HEK293T (cell line): Measurements from ENCODE around the gene BMERB1.
A peak's percentile ranks its signal among the peaks of the same experiment; 100 is the strongest.

Experiments
- CTCF ChIA-PET: fragments of 350-600 bp; formaldehyde crosslinking; extraction: SDS; loops from one replicate; lab custom pipeline; 2021; ENCODE audit warnings: antibody characterized with exemption, inconsistent platforms; lab: Yijun Ruan, JAX
- POLR2A ChIA-PET: fragments of 350-600 bp; formaldehyde crosslinking; extraction: SDS; loops from one replicate; lab custom pipeline; 2020; ENCODE audit warnings: antibody characterized with exemption, inconsistent platforms; lab: Yijun Ruan, JAX
- DNase-seq: peaks from one replicate; pipeline ENCODE4 v3.0.0; 2012; ENCODE audit warnings: mixed read lengths; ENCODE audit errors: extremely low spot score
- ARNT ChIP-seq: fragments of 450-650 bp; IDR thresholded peaks from 2 replicates; pipeline ENCODE4 v1.6.1; 2017; ENCODE audit warnings: mild to moderate bottlenecking
- BHLHE40 ChIP-seq: fragments of 450-650 bp; IDR thresholded peaks from 2 replicates; pipeline ENCODE4 v1.6.1; 2016; ENCODE audit warnings: mild to moderate bottlenecking, moderate library complexity, borderline replicate concordance
- CTBP1 ChIP-seq: fragments of 450-650 bp; IDR thresholded peaks from 2 replicates; pipeline ENCODE4 v1.6.1; 2016; ENCODE audit warnings: borderline replicate concordance
- ELF4 ChIP-seq: fragments of 450-650 bp; IDR thresholded peaks from 2 replicates; pipeline ENCODE4 v1.6.1; 2017; ENCODE audit warnings: antibody characterized with exemption
- FOXA1 ChIP-seq: fragments of 450-650 bp; IDR thresholded peaks from 2 replicates; pipeline ENCODE4 v1.6.1; 2016; ENCODE audit warnings: mild to moderate bottlenecking
- FOXK2 ChIP-seq: fragments of 450-650 bp; IDR thresholded peaks from 2 replicates; pipeline ENCODE4 v1.6.1; 2016; ENCODE audit warnings: mild to moderate bottlenecking
- FOXM1 ChIP-seq: fragments of 450-650 bp; IDR thresholded peaks from 2 replicates; pipeline ENCODE4 v1.6.1; 2017; ENCODE audit warnings: mild to moderate bottlenecking, borderline replicate concordance
- HDGF ChIP-seq: fragments of 450-650 bp; IDR thresholded peaks from 2 replicates; pipeline ENCODE4 v1.6.1; 2017; ENCODE audit warnings: antibody characterized with exemption, borderline replicate concordance
- L3MBTL2 ChIP-seq: fragments of 450-650 bp; conservative IDR thresholded peaks from 2 replicates; pipeline ENCODE4 v1.6.1; 2016; ENCODE audit warnings: mild to moderate bottlenecking
- LEF1 ChIP-seq: fragments of 450-650 bp; IDR thresholded peaks from 2 replicates; pipeline ENCODE4 v1.6.1; 2017; ENCODE audit warnings: mild to moderate bottlenecking, borderline replicate concordance
- NFRKB ChIP-seq: fragments of 450-650 bp; IDR thresholded peaks from 2 replicates; pipeline ENCODE4 v1.6.1; 2016; ENCODE audit warnings: mild to moderate bottlenecking, moderate library complexity
- PKNOX1 ChIP-seq: fragments of 450-650 bp; IDR thresholded peaks from 2 replicates; pipeline ENCODE4 v1.6.1; 2016
- SP1 ChIP-seq: fragments of 450-650 bp; IDR thresholded peaks from 2 replicates; pipeline ENCODE4 v1.6.1; 2017
- SUZ12 ChIP-seq: fragments of 450-650 bp; IDR thresholded peaks from 2 replicates; pipeline ENCODE4 v1.6.1; 2016; ENCODE audit warnings: mild to moderate bottlenecking
- TARDBP ChIP-seq: fragments of 450-650 bp; IDR thresholded peaks from 2 replicates; pipeline ENCODE4 v1.6.1; 2016
- ZNF384 ChIP-seq: fragments of 450-650 bp; IDR thresholded peaks from 2 replicates; pipeline ENCODE4 v1.6.1; 2016

BMERB1 gene

GRCh38 chr16:15509593-15510535 is 75.5 kb downstream of the BMERB1 start:
- CTCF ChIA-PET: interaction anchor here (0.7 kb wide), 1 partner anchor 103 kb away, joined by 4 read pairs; no protein-coding TSS in a partner anchor
- TF ChIP-seq ARNT (no peak), ELF4 (peak; percentile 81), HDGF (no peak)
- no peak for DNase-seq
- POLR2A ChIA-PET: no interaction called here

- TF ChIP-seq HDGF (no peak), ARNT (no peak), SP1 (no peak), SUZ12 (no peak), CTBP1 (no peak), BHLHE40 (no peak), FOXA1 (no peak), ZNF384 (no peak), TARDBP (no peak), LEF1 (no peak), ELF4 (no peak), L3MBTL2 (no peak), FOXK2 (no peak), NFRKB (no peak), FOXM1 (no peak), PKNOX1 (no peak)
- ChIA-PET POLR2A (no interaction called here), CTCF (no interaction called here)
- DNase-seq: no peak
Observed at GRCh38 chr16:15510992-15511391, 76.6 kb downstream of the BMERB1 start.

GRCh38 chr16:15511759-15512487 is 77.5 kb downstream of the BMERB1 start:
- POLR2A ChIA-PET: no interaction called here
- TF ChIP-seq LEF1 (no peak), CTBP1 (no peak), L3MBTL2 (no peak), FOXK2 (no peak), ZNF384 (no peak), SP1 (no peak), FOXA1 (no peak)
- CTCF ChIA-PET: no interaction called here
- DNase-seq: no peak

- no peak for TF ChIP-seq TARDBP
- no peak for TF ChIP-seq CTBP1
- POLR2A ChIA-PET: no interaction called here
- CTCF ChIA-PET: no interaction called here
- no peak for DNase-seq
Observed at GRCh38 chr16:15513156-15513555, 78.8 kb downstream of the BMERB1 start.

- TF ChIP-seq PKNOX1: no peak
- TF ChIP-seq SUZ12: no peak
- TF ChIP-seq FOXM1: no peak
- TF ChIP-seq LEF1: no peak
- TF ChIP-seq FOXK2: no peak
- no peak for TF ChIP-seq BHLHE40
- no peak for TF ChIP-seq NFRKB
- TF ChIP-seq TARDBP: no peak
- TF ChIP-seq L3MBTL2: no peak
- CTCF ChIA-PET: no interaction called here
- DNase-seq: no peak
- POLR2A ChIA-PET: no interaction called here
Observed at GRCh38 chr16:15515992-15516391, 81.6 kb downstream of the BMERB1 start.

GRCh38 chr16:15516609-15517008 is 82.2 kb downstream of the BMERB1 start:
- TF ChIP-seq PKNOX1 (no peak), TARDBP (no peak), CTBP1 (no peak), ZNF384 (no peak)
- POLR2A ChIA-PET: no interaction called here
- DNase-seq: no peak
- CTCF ChIA-PET: no interaction called here

- ChIA-PET CTCF (no interaction called here), POLR2A (no interaction called here)
- TF ChIP-seq FOXM1: no peak
- no peak for TF ChIP-seq NFRKB
- TF ChIP-seq PKNOX1: no peak
- DNase-seq: no peak
Observed at GRCh38 chr16:15517743-15518377, 83.5 kb downstream of the BMERB1 start.
